Stomach (tissue), 4 donors: ENCODE results near the gene AUTS2.

Experiments
- CTCF ChIP-seq, 7 experiments: fragments of 450-650 bp in 4 of 7; fragments of 200-600 bp in 3 of 7; sonication (generic) in 3 of 7; IDR thresholded peaks; one replicate each; pipeline ENCODE4 v1.5.1; 2016 to 2019; ENCODE audit warnings: antibody characterized with exemption in 7 of 7, control low read depth in 2 of 7, mild to moderate bottlenecking in 1 of 7
- EP300 ChIP-seq: sonication (generic); formaldehyde crosslinking; IDR thresholded peaks from one replicate; pipeline ENCODE4 v1.6.1; 2017; ENCODE audit warnings: antibody characterized with exemption
- POLR2A ChIP-seq, 4 donors: fragments of 450-650 bp; IDR thresholded peaks; one replicate each; pipeline ENCODE4 v1.6.1; 2016; ENCODE audit warnings: antibody characterized with exemption in 4 of 4, control low read depth in 2 of 4, mild to moderate bottlenecking in 1 of 4, moderate library complexity in 1 of 4
- POLR2AphosphoS5 ChIP-seq, 3 donors: sonication (generic); formaldehyde crosslinking; IDR thresholded peaks; one replicate each; pipeline ENCODE4 v1.6.1; 2016; ENCODE audit warnings: antibody characterized with exemption in 3 of 3

- TF ChIP-seq CTCF (IDR thresholded peaks at IDR 0.05): no peak
- no peak for TF ChIP-seq POLR2AphosphoS5 (IDR thresholded peaks at IDR 0.05)
- TF ChIP-seq EP300: no peak
- no peak for TF ChIP-seq POLR2A (IDR thresholded peaks at IDR 0.05)
These were observed at the start of gene AUTS2 for GRCh38 chr7:69598081-69598486.
